ENCODE measurements around the gene KRTAP10-10.
"Not testable (repeated sequence)": the region's sequence is repeated elsewhere in the genome, so short reads cannot be mapped to it uniquely, and the experiment has no call there.

The KRTAP10-10 gene

GRCh38 chr21:44650973-44651675 lies 14.0 kb downstream of the KRTAP10-10 start:
- DNase-seq (ENCODE audit: low read depth in 3 of 3): no peak

- DNase-seq (ENCODE audit: low read depth in 3 of 3): no peak
These were observed 16.0 kb downstream of the KRTAP10-10 start for GRCh38 chr21:44653123-44653522.

- no peak for DNase-seq (ENCODE audit: low read depth in 3 of 3)
These were observed 16.8 kb downstream of the KRTAP10-10 start for GRCh38 chr21:44653656-44654575.

GRCh38 chr21:44654576-44655175 lies 17.5 kb downstream of the KRTAP10-10 start, which contains the start of gene KRTAP12-4:
Gene KRTAP12-4, minus strand, starts transcription at chr21:44654659. Its CDS starts 45 bp downstream, at chr21:44654614.
- DNase-seq (ENCODE audit: low read depth in 3 of 3): no peak

GRCh38 chr21:44656868-44657267 lies 19.7 kb downstream of the KRTAP10-10 start:
- no peak for DNase-seq (ENCODE audit: low read depth in 3 of 3)

GRCh38 chr21:44657635-44658540 lies 20.7 kb downstream of the KRTAP10-10 start, which contains the start of gene KRTAP12-3:
Gene KRTAP12-3, plus strand, starts transcription at chr21:44657932. Its CDS starts 48 bp downstream, at chr21:44657980.
- DNase-seq (ENCODE audit: low read depth in 3 of 3): no peak

- no peak for DNase-seq (ENCODE audit: low read depth in 3 of 3)
These were observed 21.4 kb downstream of the KRTAP10-10 start for GRCh38 chr21:44658541-44658910.

GRCh38 chr21:44658913-44659595 lies 21.9 kb downstream of the KRTAP10-10 start:
- no peak for DNase-seq (ENCODE audit: low read depth in 3 of 3)

DNA sequence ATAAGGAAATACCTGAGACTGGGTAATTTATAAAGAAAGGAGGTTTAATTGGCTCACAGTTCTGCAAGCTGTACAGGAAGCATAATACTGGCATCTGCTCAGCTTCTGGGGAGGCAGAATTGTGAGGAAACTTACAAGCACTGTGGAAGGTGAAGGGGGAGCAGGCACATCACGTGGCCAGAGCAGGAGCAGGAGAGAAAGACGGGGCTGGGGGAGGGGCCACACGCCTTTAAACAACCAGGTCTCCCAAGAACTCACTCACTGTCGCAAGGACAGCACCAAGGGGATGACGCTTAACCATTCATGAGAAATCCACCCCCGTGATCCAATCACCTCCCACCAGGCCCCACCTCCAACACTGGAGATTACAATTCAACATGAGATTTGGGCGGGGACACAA lies 24.4 kb downstream of the KRTAP10-10 start:
- DNase-seq (ENCODE audit: low read depth in 3 of 3): not testable (repeated sequence)

GRCh38 chr21:44664691-44665090 lies 27.5 kb downstream of the KRTAP10-10 start:
- DNase-seq (ENCODE audit: low read depth in 3 of 3): no peak

DNA sequence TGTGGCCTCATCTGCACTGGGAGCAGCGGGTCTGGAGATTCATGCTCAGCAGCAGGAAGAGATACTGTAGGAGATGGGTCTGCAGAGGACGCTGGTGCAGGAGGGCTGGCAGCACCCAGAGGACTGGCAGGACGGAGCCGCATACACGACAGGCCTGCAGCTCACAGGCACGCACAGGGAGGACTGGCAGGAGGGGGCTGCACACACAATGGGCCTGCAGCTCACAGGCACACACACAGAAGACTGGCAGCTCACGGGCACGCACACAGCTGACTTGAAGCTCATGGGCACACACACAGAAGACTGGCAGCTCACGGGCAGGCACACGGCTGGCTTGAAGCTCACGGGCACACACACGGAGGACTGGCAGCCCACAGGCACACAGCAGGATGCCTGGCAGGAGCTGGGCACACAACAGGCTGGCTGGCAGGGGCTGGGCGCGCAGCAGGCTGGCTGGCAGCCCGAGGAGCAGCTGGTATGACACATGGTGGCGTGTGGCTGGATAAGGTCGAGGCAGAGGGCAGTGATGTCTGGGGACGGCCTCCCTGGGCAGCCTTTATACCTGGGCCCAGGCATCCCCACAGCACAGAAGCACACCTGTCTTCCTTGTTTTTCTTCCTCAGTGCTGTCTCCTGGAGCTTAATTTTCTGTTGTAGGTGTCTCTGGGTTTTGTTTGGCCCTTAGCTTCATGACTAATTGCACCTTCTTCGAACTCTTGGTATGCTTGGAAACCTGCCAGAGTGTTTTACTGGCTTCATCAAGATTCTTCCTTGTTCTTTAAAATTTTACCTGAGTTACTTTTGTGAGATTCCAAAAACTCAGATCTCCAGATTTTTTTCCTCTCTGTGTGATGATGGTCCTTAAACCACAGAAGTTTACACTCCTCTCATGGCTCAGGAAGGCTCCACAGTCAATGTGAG lies 29.5 kb downstream of the KRTAP10-10 start, which contains the start of gene KRTAP12-2:
TSS of gene KRTAP12-2 (minus strand) at position 527 of the 920 bp plus-strand sequence. CDS start at position 486, 41 bp downstream.
- DNase-seq (ENCODE audit: low read depth in 3 of 3): no peak

- DNase-seq (ENCODE audit: low read depth in 3 of 3): no peak
These were observed 30.5 kb downstream of the KRTAP10-10 start for GRCh38 chr21:44667612-44668011.

- no peak for DNase-seq (ENCODE audit: low read depth in 3 of 3)
These were observed 33.7 kb downstream of the KRTAP10-10 start for GRCh38 chr21:44670642-44671432.

GRCh38 chr21:44671911-44672310 lies 34.8 kb downstream of the KRTAP10-10 start:
- DNase-seq (ENCODE audit: low read depth in 3 of 3): no peak

DNA sequence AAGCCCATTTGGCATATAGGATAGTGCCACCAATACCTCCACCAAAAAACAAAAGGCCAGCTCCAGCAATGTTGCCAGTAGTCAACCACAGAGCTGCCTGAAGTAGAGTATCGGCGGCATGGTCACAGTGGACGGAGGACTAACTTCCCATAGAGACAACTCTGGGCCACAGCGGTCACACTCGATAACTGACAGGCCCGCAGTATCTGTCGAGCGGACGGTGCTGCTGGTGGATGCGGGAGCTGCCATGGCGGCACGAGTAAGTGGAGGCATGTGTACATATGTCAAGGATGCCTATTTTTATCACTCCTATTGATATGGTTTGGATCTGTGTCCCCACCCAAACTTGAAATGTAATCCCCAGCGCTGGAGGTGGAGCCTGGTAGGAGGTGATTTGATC lies 40.7 kb downstream of the KRTAP10-10 start:
- no peak for DNase-seq (ENCODE audit: low read depth in 3 of 3)

DNA sequence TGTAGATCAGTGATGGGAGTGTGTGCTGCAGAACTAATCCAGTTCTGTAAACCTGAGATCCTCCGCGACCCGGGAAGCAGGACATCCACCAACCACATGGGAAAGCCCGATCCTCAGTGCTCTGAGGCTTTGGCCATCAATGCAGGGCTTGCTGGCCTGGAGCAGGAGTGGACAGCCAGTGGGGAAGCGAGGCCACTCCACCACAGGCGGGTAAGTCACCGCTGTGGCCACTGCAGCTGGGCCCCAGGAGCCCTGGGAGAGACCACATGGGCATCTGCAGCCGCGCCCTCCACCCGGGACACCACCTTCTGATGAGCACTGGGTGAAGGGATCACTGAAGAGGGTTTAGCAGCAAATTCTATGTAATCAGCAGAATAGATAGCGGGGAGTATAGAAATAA lies 44.0 kb downstream of the KRTAP10-10 start:
- no peak for DNase-seq (ENCODE audit: low read depth in 3 of 3)

DNA sequence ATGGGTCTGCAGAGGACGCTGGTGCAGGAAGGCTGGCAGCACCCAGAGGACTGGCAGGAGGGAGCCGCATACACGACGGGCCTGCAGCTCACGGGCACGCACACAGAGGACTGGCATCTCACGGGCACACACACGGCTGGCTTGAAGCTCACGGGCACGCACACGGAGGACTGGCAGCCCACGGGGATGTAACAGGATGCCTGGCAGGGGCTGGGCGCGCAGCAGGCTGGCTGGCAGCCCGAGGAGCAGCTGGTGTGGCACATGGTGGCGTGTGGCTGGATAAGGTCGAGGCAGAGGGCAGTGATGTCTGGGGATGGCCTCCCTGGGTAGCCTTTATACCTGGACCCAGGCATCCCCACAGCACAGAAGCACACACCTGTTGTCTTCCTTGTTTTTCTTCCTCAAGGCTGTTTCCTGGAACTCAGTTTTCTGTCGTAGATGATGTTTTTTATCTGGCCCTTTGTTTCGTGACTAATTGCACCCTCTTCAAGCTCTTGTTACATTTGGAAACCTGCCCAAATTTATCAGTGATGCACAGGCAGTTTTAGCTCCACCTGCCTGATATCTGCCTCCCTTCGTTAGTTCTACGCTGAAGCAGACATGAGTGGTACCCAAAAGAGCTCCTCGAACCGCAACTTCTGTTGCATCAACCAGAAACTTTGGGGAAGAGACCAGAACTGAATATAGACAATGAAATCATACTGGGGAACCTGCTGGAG lies 44.9 kb downstream of the KRTAP10-10 start, which contains the start of gene KRTAP12-1:
TSS of gene KRTAP12-1 (minus strand) at position 303 of the 719 bp plus-strand sequence. CDS start at position 263, 40 bp downstream.
- no peak for DNase-seq (ENCODE audit: low read depth in 3 of 3)
